GM18907 (cell line): ENCODE data around the gene LRRN3.
A peak's percentile ranks its signal among the peaks of the same experiment; 100 is the strongest.

Source experiments
- ATAC-seq: cut with Tn5 transposase; IDR thresholded peaks from one replicate; pipeline ENCODE4 v1.9.1; 2021; ENCODE audit warnings: mild to moderate bottlenecking, moderate library complexity; ENCODE audit not compliant: unreplicated experiment

The LRRN3 gene

GRCh38 chr7:111104710-111105109, 13.8 kb downstream of the LRRN3 start:
- ATAC-seq, result peak; percentile 49

DNA sequence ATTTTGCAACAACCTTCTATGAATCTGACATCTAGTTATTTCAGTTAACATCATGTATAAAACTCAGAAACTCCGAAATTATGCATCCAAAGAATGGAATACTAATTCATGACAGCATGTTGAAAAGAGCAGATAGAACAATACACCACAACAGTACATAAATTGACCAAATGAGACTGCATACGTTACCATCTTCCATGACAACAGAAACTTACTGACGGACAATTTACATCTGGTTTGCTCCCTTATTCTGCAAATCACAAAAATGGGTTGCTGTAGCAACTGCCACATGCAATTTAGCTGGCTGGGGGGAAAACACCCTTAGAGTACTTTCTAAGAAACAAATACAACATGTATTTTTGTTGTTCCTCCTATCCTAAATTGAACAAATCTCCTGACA, 14.3 kb downstream of the LRRN3 start:
- ATAC-seq, result no peak

GRCh38 chr7:111107579-111107978, 16.7 kb downstream of the LRRN3 start:
- ATAC-seq, result no peak

GRCh38 chr7:111108000-111108399, 17.1 kb downstream of the LRRN3 start:
- no peak for ATAC-seq

DNA sequence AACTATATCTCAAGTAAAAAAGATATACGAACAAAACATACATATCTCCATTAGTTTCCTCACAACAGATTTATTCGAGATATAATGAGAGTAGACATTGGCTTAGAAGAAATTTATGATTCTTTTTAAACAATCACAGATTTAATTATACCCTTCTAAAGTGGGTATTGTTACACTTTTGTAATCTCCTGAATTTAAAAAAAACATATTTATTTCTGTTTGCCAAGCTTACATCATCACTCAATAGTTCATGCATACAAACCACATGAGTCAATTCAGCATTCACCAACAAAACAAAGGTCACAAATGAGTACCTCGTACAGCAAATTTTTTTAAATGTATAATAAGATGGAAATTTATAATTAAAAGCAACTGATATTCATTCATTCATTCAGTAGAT, 17.6 kb downstream of the LRRN3 start:
- no peak for ATAC-seq

GRCh38 chr7:111112439-111112838, 21.5 kb downstream of the LRRN3 start:
- ATAC-seq, result no peak

GRCh38 chr7:111113263-111114017, 22.5 kb downstream of the LRRN3 start:
- ATAC-seq, result peak; percentile 64

GRCh38 chr7:111115966-111116365, 25.0 kb downstream of the LRRN3 start:
- no peak for ATAC-seq

DNA sequence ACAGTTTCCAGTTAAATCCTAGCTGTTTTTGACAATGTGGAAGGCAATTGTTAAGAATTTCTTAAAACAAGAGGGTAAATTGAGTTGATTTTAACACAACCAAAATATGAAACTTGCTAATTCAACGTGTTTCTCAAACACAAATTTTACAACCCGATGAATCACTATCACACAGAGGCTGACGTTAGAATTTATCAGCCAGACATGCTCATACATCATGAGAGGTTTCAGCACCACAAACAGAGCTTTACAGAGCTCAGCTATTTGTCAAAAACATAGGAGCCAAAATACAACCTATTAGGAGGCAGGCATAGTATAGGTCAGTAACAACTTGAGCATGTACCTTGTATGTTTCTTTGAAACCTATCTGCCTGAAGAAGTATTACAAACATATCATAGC, 36.1 kb downstream of the LRRN3 start:
- no peak for ATAC-seq

- no peak for ATAC-seq
Measured at GRCh38 chr7:111129435-111129834, 38.5 kb downstream of the LRRN3 start.

GRCh38 chr7:111132833-111133232, 41.9 kb downstream of the LRRN3 start:
- no peak for ATAC-seq

DNA sequence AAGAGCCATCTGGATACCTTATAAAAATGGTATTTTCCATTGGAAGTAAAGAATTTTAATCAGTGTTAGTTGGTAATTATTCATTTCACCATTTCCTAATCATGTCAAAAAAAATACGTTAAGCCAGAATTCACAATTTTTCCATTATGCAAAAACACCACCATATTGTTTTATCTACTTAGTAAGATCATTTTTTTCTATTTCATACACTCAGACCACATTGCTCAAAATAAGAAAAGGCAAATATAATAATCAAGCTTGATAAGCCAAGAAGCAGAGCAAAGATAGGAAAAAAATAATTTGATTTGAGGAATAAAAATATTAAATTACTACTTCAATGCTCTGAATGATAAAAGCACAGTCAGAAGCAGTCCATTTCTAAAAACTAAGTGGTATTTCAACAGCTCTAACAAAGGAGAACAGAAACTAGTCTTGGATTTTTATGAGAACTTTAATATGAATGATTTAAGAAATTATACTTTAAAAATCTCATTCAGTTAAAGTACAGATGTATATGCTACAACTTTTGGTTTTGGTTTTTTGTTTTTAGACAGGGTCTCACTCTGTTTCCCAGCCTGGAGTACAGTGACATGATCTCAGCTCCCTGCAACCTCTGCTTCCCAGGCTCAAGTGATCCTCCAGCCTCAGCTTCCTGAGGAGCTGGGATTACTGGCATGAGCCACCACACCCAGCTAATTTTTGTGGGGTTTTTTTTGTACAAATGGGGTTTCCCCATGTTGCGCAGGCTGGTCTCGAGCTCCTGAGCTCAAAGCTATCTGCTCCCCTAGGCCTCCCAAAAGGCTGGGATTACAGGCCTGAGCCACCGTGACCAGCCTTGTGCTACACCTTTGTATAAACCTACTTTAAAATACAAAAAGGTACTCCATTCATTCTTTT, 46.6 kb downstream of the LRRN3 start:
- peak; percentile 87 for ATAC-seq

GRCh38 chr7:111138193-111138569, 47.3 kb downstream of the LRRN3 start:
- ATAC-seq, result peak; percentile 98

DNA sequence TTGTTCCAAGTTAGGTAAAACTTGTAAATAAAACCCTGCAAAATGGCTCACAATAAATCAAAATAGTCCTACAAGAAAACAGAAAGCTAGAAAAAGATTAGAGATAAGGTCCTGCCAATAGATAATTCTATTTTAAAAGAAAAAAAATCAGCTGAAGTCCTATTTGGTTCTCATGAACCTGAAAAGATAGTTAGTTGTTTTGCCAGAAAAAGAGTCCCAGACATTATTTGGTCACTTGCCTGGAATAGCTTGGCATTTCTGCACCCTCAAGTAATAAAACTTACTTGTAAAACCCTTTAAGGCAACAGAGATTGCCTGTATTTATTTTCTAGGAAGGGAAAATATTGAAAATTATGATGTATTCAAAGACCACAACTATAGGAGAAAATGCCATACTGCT, 47.7 kb downstream of the LRRN3 start:
- ATAC-seq, result no peak

DNA sequence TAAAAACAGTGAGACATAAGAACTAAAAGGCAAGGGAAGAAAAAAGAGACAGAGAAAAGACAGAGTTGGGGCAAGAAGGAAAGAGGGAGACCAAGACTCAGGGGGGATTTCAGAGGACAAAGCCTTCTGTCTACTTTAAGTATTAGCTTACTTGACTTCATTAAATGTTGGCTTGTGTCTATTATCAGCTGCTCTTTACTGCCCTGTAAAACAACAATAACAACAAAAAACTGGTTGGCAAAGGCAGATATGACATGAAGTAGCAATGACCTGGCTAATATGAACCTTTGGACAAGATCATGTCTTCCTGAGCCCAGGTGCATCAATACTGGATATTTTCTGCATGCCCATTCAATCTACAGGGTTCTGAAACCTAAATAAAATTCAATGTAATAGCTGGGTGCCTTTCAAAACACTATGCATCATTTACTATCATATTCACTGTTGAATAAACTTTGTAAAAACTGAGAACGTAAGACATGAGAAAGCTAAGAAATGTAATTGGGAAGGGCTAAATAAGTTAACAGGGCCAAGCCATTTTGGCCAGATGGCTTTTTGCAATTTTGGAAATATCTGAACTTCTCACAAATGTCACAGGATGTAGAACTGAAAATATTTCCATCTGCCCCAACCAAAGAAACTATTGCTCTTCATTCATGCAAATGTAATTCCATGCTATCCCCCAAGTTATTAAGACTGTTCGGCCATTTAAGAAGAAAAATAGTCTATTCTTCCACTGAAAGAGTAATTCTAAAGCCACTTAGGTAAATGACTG, 49.4 kb downstream of the LRRN3 start:
- ATAC-seq, result no peak

GRCh38 chr7:111145472-111145871, 54.5 kb downstream of the LRRN3 start:
- no peak for ATAC-seq

DNA sequence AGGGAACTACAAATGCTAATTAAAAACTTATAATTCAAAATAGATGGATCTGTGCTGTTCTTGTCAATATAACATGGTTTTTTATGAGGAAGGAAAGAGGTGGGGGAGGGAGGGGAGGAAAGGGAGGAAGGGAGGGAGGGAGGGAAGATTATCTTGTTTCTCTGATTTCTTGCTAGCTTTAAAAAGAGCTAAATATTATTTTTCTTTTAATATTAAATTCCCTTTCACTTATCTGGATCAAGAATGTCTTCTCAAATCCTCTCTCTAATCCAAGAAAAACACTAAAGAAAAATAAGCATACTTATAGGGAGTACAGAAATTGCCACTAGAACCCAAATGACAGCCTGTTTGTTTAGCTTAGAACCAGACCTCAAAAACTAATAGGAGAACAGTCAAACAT, 55.2 kb downstream of the LRRN3 start:
- no peak for ATAC-seq

DNA sequence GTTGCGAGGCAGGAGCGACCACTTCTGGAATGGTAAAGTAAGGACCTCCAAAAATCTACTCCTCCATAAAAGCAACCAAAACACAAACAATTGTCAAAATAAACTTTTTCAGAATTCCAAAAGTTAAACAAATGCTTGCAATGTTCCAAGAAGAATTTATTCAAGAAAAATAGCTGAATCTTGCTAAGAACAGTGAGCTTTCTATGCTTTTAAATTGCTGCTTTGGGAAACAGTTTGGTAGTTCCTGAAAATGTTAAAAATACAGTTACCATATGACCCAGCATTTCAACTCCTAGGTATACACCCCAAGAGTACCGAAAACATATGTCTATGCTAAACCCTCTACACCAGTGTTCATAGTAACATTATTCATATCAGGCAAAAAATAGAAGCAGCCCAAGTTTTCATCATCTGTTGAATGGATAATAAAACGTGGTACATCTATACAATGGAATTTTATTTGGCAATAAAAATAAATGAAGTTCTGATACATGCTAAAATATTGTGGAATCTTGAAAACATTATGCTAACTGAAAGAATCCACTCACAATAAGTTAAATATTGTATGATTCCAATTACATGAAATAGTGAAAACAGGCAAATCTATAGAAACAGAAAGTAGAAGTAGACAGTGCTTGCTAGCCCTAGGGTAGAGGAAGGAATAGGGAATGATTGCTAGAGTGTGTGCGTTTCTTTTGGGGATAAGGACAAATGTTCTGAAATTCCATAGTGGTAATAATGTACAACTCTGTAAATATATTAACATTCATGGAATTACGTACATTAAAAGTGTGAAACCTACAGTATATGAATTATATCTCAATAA, 57.0 kb downstream of the LRRN3 start:
- ATAC-seq, result peak; percentile 58

DNA sequence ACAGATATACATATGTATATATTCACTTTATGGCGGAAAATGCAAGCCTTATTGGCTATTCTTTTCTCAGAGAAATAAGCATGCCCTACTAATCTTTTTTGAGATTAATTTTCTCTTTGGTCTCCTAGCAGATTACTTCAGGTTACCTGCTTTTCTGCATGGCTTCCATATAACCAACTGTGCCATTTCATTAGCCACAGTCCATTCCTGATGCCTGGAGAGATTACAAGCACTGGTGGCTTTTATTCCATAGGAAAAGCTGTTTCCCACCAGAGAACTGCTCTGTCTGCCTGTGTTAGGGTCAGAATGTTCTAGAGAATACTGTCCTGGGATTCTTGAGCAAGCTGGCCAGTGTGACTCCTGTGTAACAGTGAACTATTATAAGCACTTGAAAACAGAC, 59.8 kb downstream of the LRRN3 start:
- ATAC-seq, result no peak

GRCh38 chr7:111159426-111159825, 68.5 kb downstream of the LRRN3 start:
- ATAC-seq, result no peak

- ATAC-seq, result no peak
Measured at GRCh38 chr7:111160297-111160696, 69.4 kb downstream of the LRRN3 start.
